ENCODE measurements around the gene IGFN1. TPM values are rescaled to one million over a fixed set of nuclear protein-coding genes. Genes with fewer than 3 reads are reported as not detected.

Gene IGFN1
- total RNA-seq, 1 donor from 2014 or later, result not detected

- H3K4me3 Mint-ChIP-seq (ENCODE audit: low read depth), result peak overlapping the region; percentile 44
- no peaks in the 10 kb centered on the region for H3K36me3 Mint-ChIP-seq (ENCODE audit: low read depth)
- H3K27me3 Mint-ChIP-seq (ENCODE audit: low read depth), result peaks cover 30% of the 10 kb centered on the region
- H3K9me3 Mint-ChIP-seq, result no peaks in the 10 kb centered on the region
- H3K27ac Mint-ChIP-seq, result no peak overlapping the region
- intact Hi-C loops (cut with micrococcal nuclease), result loop anchor here (5.0 kb wide), 1 partner anchor 148 kb away; the partner anchor contains the start of gene KIF21B
- no peak for DNase-seq (ENCODE audit: low spot score)
- peaks cover 11% of the 10 kb centered on the region for H3K4me1 Mint-ChIP-seq (ENCODE audit: low read depth)
Measured at GRCh38 chr1:201169971-201170532, 20.6 kb upstream of the IGFN1 start.

- intact Hi-C loops (cut with micrococcal nuclease), result loop anchor here (1.0 to 5.0 kb wide), 2 partner anchors 16 to 148 kb away; partner anchors contain the start of genes KIF21B and TMEM9
- Mint-ChIP-seq H3K27ac (peak overlapping the region; percentile 63), H3K4me3 (ENCODE audit: low read depth) (peak overlapping the region; percentile 73), H3K9me3 (no peaks in the 10 kb centered on the region), H3K36me3 (ENCODE audit: low read depth) (no peaks in the 10 kb centered on the region), H3K27me3 (ENCODE audit: low read depth) (peaks cover 30% of the 10 kb centered on the region), H3K4me1 (ENCODE audit: low read depth) (peaks cover 11% of the 10 kb centered on the region)
- peak; percentile 61 for DNase-seq (ENCODE audit: low spot score)
Measured at GRCh38 chr1:201170533-201171062, 20.0 kb upstream of the IGFN1 start.

- DNase-seq (ENCODE audit: low spot score), result peak; percentile 15
- Mint-ChIP-seq H3K27me3 (ENCODE audit: low read depth) (peaks cover 26% of the 10 kb centered on the region), H3K27ac (peak overlapping the region; percentile 63), H3K36me3 (ENCODE audit: low read depth) (no peaks in the 10 kb centered on the region), H3K4me1 (ENCODE audit: low read depth) (peaks cover 11% of the 10 kb centered on the region), H3K9me3 (no peaks in the 10 kb centered on the region), H3K4me3 (ENCODE audit: low read depth) (peak overlapping the region; percentile 73)
- intact Hi-C loops (cut with micrococcal nuclease), result loop anchor here (1.0 to 5.0 kb wide), 2 partner anchors 17 to 149 kb away; partner anchors contain the start of genes KIF21B and TMEM9
Measured at GRCh38 chr1:201171063-201172036, 19.3 kb upstream of the IGFN1 start.

- Mint-ChIP-seq H3K4me3 (ENCODE audit: low read depth) (no peak overlapping the region), H3K36me3 (ENCODE audit: low read depth) (no peaks in the 10 kb centered on the region), H3K4me1 (ENCODE audit: low read depth) (peaks cover 11% of the 10 kb centered on the region), H3K27me3 (ENCODE audit: low read depth) (peaks cover 19% of the 10 kb centered on the region), H3K9me3 (no peaks in the 10 kb centered on the region), H3K27ac (no peak overlapping the region)
- intact Hi-C loops (cut with micrococcal nuclease), result loop anchor here (5.0 kb wide), 1 partner anchor 150 kb away; the partner anchor contains the start of gene KIF21B
- DNase-seq (ENCODE audit: low spot score), result no peak
Measured at GRCh38 chr1:201172326-201172725, 18.3 kb upstream of the IGFN1 start.

- DNase-seq (ENCODE audit: low spot score), result no peak
- H3K4me3 Mint-ChIP-seq (ENCODE audit: low read depth), result no peak overlapping the region
- no peaks in the 10 kb centered on the region for H3K9me3 Mint-ChIP-seq
- no peaks in the 10 kb centered on the region for H3K36me3 Mint-ChIP-seq (ENCODE audit: low read depth)
- intact Hi-C loops (cut with micrococcal nuclease), result loop anchor here (5.0 kb wide), 1 partner anchor 151 kb away; the partner anchor contains the start of gene KIF21B
- H3K27ac Mint-ChIP-seq, result no peak overlapping the region
- H3K4me1 Mint-ChIP-seq (ENCODE audit: low read depth), result peaks cover 11% of the 10 kb centered on the region
- H3K27me3 Mint-ChIP-seq (ENCODE audit: low read depth), result peaks cover 11% of the 10 kb centered on the region
Measured at GRCh38 chr1:201172999-201173610, 17.5 kb upstream of the IGFN1 start.

GRCh38 chr1:201173736-201174135 is 16.9 kb upstream of the IGFN1 start:
- H3K9me3 Mint-ChIP-seq, result no peaks in the 10 kb centered on the region
- intact Hi-C loops (cut with micrococcal nuclease), result loop anchor here (5.0 kb wide), 1 partner anchor 151 kb away; the partner anchor contains the start of gene KIF21B

GRCh38 chr1:201175820-201176500 is 14.7 kb upstream of the IGFN1 start:
- Mint-ChIP-seq H3K27ac (no peak overlapping the region), H3K4me1 (ENCODE audit: low read depth) (peaks cover 6% of the 10 kb centered on the region), H3K27me3 (ENCODE audit: low read depth) (peaks cover 14% of the 10 kb centered on the region), H3K36me3 (ENCODE audit: low read depth) (no peaks in the 10 kb centered on the region), H3K9me3 (no peaks in the 10 kb centered on the region), H3K4me3 (ENCODE audit: low read depth) (no peak overlapping the region)
- intact Hi-C loops (cut with micrococcal nuclease), result no loop called here
- DNase-seq (ENCODE audit: low spot score), result no peak

More at GRCh38 chr1:201173736-201174135, 16.9 kb upstream of the IGFN1 start:
- H3K4me3 Mint-ChIP-seq (ENCODE audit: low read depth), result no peak overlapping the region
- H3K27ac Mint-ChIP-seq, result no peak overlapping the region
- DNase-seq (ENCODE audit: low spot score), result no peak
- no peaks in the 10 kb centered on the region for H3K36me3 Mint-ChIP-seq (ENCODE audit: low read depth)
- peaks cover 11% of the 10 kb centered on the region for H3K4me1 Mint-ChIP-seq (ENCODE audit: low read depth)
- peaks cover 10% of the 10 kb centered on the region for H3K27me3 Mint-ChIP-seq (ENCODE audit: low read depth)

- intact Hi-C loops (cut with micrococcal nuclease), result no loop called here
- no peaks in the 10 kb centered on the region for H3K9me3 Mint-ChIP-seq
- H3K36me3 Mint-ChIP-seq (ENCODE audit: low read depth), result no peaks in the 10 kb centered on the region
- H3K4me3 Mint-ChIP-seq (ENCODE audit: low read depth), result no peak overlapping the region
- no peak overlapping the region for H3K27ac Mint-ChIP-seq
- H3K27me3 Mint-ChIP-seq (ENCODE audit: low read depth), result peaks cover 15% of the 10 kb centered on the region
- no peaks in the 10 kb centered on the region for H3K4me1 Mint-ChIP-seq (ENCODE audit: low read depth)
- DNase-seq (ENCODE audit: low spot score), result no peak
Measured at GRCh38 chr1:201176940-201177339, 13.7 kb upstream of the IGFN1 start.

GRCh38 chr1:201178718-201179117 is 11.9 kb upstream of the IGFN1 start:
- no peak overlapping the region for H3K27ac Mint-ChIP-seq
- H3K27me3 Mint-ChIP-seq (ENCODE audit: low read depth), result peaks cover 19% of the 10 kb centered on the region

GRCh38 chr1:201180141-201180540 is 10.5 kb upstream of the IGFN1 start:
- no peaks in the 10 kb centered on the region for H3K36me3 Mint-ChIP-seq (ENCODE audit: low read depth)
- H3K9me3 Mint-ChIP-seq, result no peaks in the 10 kb centered on the region
- H3K27me3 Mint-ChIP-seq (ENCODE audit: low read depth), result peaks cover 22% of the 10 kb centered on the region
- DNase-seq (ENCODE audit: low spot score), result no peak
- no peak overlapping the region for H3K27ac Mint-ChIP-seq
- H3K4me1 Mint-ChIP-seq (ENCODE audit: low read depth), result no peaks in the 10 kb centered on the region
- no peak overlapping the region for H3K4me3 Mint-ChIP-seq (ENCODE audit: low read depth)
- intact Hi-C loops (cut with micrococcal nuclease), result no loop called here

More at GRCh38 chr1:201178718-201179117, 11.9 kb upstream of the IGFN1 start:
- no peak overlapping the region for H3K4me3 Mint-ChIP-seq (ENCODE audit: low read depth)
- no peak for DNase-seq (ENCODE audit: low spot score)
- intact Hi-C loops (cut with micrococcal nuclease), result no loop called here
- H3K4me1 Mint-ChIP-seq (ENCODE audit: low read depth), result no peaks in the 10 kb centered on the region
- H3K9me3 Mint-ChIP-seq, result no peaks in the 10 kb centered on the region
- no peaks in the 10 kb centered on the region for H3K36me3 Mint-ChIP-seq (ENCODE audit: low read depth)

GRCh38 chr1:201180901-201181300 is 9.7 kb upstream of the IGFN1 start:
- H3K27me3 Mint-ChIP-seq (ENCODE audit: low read depth), result peaks cover 22% of the 10 kb centered on the region
- intact Hi-C loops (cut with micrococcal nuclease), result no loop called here
- DNase-seq (ENCODE audit: low spot score), result no peak
- H3K4me1 Mint-ChIP-seq (ENCODE audit: low read depth), result peaks cover 2% of the 10 kb centered on the region
- H3K9me3 Mint-ChIP-seq, result no peaks in the 10 kb centered on the region
- H3K27ac Mint-ChIP-seq, result no peak overlapping the region
- no peak overlapping the region for H3K4me3 Mint-ChIP-seq (ENCODE audit: low read depth)
- H3K36me3 Mint-ChIP-seq (ENCODE audit: low read depth), result no peaks in the 10 kb centered on the region

GRCh38 chr1:201181323-201181722 is 9.3 kb upstream of the IGFN1 start:
- Mint-ChIP-seq H3K9me3 (no peaks in the 10 kb centered on the region), H3K4me3 (ENCODE audit: low read depth) (no peak overlapping the region), H3K27ac (no peak overlapping the region), H3K4me1 (ENCODE audit: low read depth) (peaks cover 2% of the 10 kb centered on the region), H3K27me3 (ENCODE audit: low read depth) (peaks cover 22% of the 10 kb centered on the region), H3K36me3 (ENCODE audit: low read depth) (no peaks in the 10 kb centered on the region)
- DNase-seq (ENCODE audit: low spot score), result no peak
- intact Hi-C loops (cut with micrococcal nuclease), result no loop called here

Measured in activated T-helper 2 cell treated with anti-CD3 and anti-CD28 coated beads, Interferon-gamma antibody, Interleukin-2, Interleukin-4, amounts not matched to agents 10 μg/mL and 5 μg/mL and 100 μg/mL, durations not matched to agents 14 hours and 24 hours and 36 hours (primary cell).